GM18951 (cell line): Measurements from ENCODE around the gene SEBOX.

ENCODE experiments used
- POLR2A ChIP-seq: IDR thresholded peaks from 4 replicates; pipeline ENCODE4 v1.6.1; 2011; ENCODE audit warnings: mild to moderate bottlenecking; ENCODE audit not compliant: insufficient read length, insufficient read depth; ENCODE audit errors: extremely low read depth
- in situ Hi-C: fragments of 300-500 bp; cut with MboI; formaldehyde crosslinking; loops from one replicate; pipeline ENCODE4 v1.12.0; 2022; ENCODE audit warnings: low sequenced_read_pairs, mixed read lengths, inconsistent platforms; ENCODE audit not compliant: unreplicated experiment

The SEBOX gene

GRCh38 chr17:28399808-28400207 is 34.8 kb upstream of the SEBOX start:
- no peak for TF ChIP-seq POLR2A
- in situ Hi-C loops = no loop called here

DNA sequence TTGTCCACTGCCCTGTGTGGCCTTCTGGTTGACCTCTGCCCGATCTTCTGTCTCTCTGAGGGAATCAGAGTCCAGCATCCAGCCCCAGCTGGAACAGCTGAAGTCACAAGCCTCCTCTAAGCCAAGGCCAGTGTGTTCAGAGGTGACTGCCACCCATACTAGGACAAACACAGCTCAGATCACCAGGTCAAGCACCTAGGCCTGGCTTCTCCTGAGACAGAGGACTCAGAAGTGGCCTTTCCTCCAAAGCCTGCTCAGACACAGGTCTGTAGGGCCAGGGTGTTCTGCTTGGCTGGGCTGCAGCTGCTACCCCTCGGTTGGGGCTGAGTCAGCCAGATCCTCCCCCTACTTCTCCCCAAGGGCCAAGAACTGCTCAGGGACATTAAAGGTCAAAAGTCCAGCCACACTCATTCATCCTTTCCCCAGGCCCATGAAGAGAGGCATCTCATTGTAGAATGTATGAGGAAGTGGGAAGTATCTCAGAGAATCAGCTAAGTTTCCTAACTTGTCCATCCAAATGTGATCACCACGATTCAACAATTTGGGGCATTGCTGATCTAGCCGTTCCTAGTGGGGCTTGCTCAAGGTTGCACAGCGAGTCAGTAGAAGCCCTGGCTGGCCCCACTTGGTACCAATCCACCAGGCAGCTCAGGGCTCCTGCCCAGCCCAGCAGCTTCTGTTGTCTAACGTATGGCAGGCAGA is 33.4 kb upstream of the SEBOX start:
- no peak for TF ChIP-seq POLR2A
- in situ Hi-C loops = no loop called here

- no peak for TF ChIP-seq POLR2A
- in situ Hi-C loops = no loop called here
These were observed 32.8 kb upstream of the SEBOX start for GRCh38 chr17:28397687-28398279.

- TF ChIP-seq POLR2A = no peak
- in situ Hi-C loops = no loop called here
These were observed 32.3 kb upstream of the SEBOX start for GRCh38 chr17:28397275-28397674.

DNA sequence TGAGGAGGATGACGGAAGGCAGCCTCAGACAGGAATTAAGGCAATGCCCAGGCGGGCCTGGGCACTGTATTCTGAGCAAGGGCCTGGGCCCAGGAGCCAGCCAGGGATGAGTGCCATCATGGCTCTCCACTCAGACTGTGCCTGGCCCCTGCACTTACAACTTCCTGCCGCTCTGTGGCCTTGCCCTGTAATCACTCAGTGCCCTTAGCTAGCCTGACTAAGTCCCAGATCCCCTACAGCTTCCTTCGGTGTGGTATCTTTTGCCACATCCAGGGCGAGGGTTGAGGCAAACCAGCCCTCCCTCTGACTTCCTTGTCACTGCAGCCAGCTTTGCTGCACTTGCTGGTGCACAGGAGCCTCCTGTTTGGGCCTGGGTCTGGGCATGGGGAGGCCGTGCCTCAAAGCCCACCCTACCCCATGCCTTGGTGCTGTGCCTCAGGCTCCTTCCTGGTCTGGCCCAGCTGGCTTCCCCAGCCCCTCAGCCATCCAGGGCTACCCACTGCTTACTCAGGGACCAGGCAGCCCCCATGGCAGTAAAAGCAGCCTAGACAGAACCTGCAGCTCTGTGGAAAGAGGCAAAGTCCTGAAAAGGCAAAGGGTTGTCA is 31.7 kb upstream of the SEBOX start:
- in situ Hi-C loops = no loop called here
- TF ChIP-seq POLR2A = no peak

GRCh38 chr17:28395968-28396367 is 31.0 kb upstream of the SEBOX start:
- no peak for TF ChIP-seq POLR2A
- in situ Hi-C loops = no loop called here

DNA sequence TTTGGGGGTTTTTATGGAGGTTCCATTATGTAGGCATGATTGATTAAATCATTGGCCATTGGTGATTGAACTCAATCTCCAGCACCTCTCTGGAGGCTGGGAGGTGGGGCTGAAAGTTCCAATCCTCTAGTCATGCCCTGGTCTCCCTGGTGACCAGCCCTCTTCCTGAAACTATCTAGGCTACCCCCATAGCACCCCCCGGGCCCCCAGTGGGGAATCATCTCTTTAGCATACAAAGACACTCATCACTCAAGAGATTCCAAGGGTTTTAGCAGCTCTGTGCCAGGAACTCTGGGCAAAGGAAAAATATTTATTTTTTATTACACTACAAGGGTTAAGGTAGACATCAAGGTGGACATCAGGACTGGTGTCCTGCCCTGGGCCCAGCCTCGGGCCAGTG is 30.4 kb upstream of the SEBOX start:
- TF ChIP-seq POLR2A = no peak
- in situ Hi-C loops = no loop called here

DNA sequence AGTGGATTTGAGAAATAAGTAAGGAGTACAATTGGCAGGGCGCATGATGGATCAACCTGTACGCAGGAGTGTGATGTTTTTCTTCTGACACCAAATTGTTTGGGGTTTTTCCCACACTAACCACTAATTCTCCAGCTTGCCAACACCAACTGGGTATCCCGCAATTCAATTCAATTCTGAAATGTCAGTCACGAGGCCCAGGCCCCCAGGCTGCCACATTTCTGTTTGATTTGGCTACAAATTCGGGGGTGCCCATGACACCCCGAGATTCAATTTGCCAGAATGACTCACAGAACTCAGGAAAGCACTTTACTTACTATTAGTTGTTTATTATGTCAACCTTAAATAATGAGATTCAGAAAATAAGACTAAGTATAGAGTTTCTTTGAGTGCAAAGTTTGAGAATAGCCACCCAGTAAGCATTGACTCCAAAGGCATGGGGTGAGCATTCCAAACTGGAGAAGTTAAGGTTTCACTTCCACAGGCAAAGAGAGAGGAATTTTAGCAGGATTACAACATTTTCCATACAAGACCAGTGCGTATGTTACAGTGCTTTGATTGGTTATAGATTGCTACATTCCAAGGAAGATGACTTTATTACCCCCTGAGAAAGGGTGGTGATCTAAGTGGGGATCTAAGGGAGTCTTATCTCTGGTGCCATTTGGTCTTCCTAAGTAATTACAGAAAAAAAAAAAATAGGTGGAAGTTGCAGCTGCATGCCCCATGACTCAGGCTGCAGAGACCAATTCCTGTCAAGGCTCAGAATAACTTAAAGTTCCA is 29.5 kb upstream of the SEBOX start:
- TF ChIP-seq POLR2A = no peak
- in situ Hi-C loops = no loop called here

DNA sequence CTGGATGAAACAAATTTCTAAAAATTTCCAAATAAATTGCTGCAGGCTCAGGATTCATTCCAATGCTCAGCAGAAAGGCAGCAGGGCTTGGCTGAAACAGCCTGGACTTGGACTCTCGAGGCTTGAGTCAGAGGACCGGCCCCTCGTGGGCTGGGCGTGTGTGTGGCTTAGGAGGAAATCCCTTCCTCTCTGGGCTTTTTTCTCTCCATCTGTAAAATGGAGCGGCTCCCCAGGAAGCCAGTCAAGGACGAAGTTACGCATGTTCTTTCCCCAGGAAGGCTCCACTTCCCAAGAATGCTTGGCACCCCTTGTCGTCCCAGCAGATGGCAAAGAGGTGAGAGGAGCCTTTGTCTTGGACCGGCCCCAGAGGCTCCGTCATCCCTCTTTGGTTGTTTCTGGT is 27.5 kb upstream of the SEBOX start:
- in situ Hi-C loops = no loop called here
- TF ChIP-seq POLR2A = no peak

- TF ChIP-seq POLR2A = no peak
- in situ Hi-C loops = no loop called here
These were observed 26.4 kb upstream of the SEBOX start for GRCh38 chr17:28391401-28391800.

- in situ Hi-C loops = no loop called here
- no peak for TF ChIP-seq POLR2A
These were observed 26.0 kb upstream of the SEBOX start for GRCh38 chr17:28390984-28391383.

DNA sequence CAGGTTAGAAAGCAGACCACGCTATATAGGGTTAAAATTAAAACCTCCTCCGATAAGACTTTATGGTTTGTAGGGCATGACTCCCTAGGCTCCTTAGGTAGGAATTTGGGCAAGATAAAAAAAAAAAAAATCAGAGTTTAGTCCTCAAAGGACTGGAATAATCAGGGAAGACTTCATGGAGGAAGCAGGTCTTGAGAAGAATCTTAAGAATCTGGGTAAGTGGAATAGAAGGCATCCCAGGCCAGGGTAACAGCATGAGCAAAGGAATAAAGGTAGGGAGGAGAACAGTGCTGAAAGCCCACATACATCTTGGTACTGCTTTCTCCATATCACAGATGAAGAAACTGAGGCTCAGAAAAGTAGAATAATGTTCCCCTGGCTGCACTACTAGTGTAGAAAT is 25.6 kb upstream of the SEBOX start:
- in situ Hi-C loops = no loop called here
- no peak for TF ChIP-seq POLR2A

DNA sequence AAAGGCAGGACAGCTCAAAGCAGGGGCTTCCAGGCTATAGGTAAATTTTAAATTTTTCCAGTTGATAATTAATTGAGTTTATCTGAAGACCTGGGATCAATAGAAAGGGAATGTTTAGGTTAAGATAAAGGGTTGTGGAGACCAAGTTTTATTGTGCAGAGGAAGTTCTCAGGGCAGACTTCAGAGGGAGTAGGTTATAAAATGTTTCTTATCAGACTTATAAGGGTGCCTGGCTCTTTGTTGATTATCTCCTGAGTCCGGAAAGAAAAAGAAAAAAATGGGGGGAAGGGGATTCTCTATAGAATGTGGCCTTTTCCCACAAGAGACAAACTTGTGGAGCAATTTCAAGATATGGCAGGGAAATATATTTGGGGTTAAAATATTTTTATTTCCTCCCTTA is 25.1 kb upstream of the SEBOX start:
- no peak for TF ChIP-seq POLR2A
- in situ Hi-C loops = no loop called here

DNA sequence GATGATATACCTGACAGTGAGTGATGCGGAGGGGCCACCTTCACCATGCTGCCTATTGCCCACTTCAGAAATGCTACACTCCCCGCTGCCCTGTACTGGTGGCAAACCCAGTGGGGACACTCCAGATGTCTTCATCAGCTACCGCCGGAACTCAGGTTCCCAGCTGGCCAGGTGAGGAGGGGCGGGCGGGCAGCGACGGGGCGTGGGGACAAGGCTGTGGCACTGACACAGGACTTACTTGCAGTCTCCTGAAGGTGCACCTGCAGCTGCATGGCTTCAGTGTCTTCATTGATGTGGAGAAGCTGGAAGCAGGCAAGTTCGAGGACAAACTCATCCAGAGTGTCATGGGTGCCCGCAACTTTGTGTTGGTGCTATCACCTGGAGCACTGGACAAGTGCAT is 23.1 kb upstream of the SEBOX start:
- TF ChIP-seq POLR2A = no peak
- in situ Hi-C loops = no loop called here

- TF ChIP-seq POLR2A = no peak
- in situ Hi-C loops = no loop called here
These were observed 21.4 kb upstream of the SEBOX start for GRCh38 chr17:28386391-28386790.
